ENCODE measurements around the gene LDAH.
"Not testable (repeated sequence)": the region's sequence is repeated elsewhere in the genome, so short reads cannot be mapped to it uniquely, and the experiment has no call there.

The LDAH gene

DNA sequence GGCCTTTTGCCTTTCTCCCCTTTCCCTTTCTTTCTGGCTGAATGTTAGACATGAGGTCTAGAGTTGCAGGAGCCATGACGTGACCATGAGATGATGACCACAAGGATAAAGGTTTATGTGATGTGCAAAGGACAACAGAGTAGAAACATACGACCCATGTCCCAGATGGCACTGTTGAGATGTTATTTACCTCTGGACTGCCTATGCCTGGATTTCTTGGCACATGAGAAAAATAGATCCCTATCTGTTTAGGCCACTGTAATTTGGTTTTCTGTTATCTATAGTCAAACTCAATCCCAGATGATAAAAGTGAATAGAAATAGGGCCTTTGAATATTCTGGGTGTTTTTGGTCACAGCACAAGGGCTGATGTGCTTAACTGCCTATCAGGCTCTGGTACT is 97.1 kb downstream of the LDAH start:
- DNase-seq (ENCODE audit: low read depth, low spot score), result no peak
- no peak overlapping the region for H3K27ac ChIP-seq

DNA sequence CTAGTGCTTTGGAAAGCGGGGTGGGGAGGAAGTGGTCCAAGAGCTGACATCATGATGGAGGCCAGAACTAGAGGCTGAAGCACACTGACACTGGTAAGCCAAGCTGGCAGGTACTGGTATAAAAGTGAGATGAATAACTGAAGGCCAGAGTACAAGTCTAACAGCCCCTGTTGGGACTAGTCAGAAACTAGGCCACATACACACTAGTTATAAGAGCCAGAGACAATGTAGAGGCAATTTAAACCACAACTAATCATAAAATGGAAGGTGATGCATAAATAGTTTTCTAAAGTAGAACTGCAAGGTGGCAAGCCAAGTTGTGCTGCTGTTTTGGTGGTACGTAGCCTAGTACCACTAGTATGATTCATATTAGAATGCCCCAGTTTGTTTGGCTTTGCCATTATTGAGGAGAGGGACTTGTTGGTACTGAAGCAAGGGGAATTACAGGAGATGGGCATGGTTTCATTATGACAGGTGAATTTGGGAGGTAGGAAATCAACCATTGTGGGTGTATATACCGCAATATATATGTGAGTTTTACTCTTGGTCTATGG is 98.3 kb downstream of the LDAH start:
- no peak overlapping the region for H3K27ac ChIP-seq
- DNase-seq (ENCODE audit: low read depth, low spot score), result no peak

DNA sequence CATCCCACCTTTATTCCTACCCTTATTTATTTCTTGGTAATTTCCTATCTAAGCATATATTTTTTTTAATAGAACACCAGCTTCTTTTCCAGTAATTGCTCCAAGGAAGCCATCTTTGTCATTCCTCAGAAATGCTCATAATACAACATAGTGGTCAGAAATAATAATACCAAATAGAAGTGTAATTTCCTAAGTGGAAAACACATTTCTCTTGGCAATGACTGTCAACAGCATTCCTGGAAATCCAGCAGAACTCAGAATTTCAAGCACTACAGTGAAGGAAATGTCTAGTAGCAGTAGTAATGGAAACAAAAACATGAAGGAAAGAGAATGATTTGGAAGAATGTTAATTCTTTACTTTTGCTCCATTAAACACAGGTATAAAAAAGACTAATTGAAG is 99.4 kb downstream of the LDAH start:
- DNase-seq (ENCODE audit: low read depth, low spot score), result no peak
- H3K27ac ChIP-seq, result no peak overlapping the region

GRCh38 chr2:20722592-20723240 is 100.2 kb downstream of the LDAH start:
- no peak for DNase-seq (ENCODE audit: low read depth, low spot score)
- H3K27ac ChIP-seq, result no peak overlapping the region

DNA sequence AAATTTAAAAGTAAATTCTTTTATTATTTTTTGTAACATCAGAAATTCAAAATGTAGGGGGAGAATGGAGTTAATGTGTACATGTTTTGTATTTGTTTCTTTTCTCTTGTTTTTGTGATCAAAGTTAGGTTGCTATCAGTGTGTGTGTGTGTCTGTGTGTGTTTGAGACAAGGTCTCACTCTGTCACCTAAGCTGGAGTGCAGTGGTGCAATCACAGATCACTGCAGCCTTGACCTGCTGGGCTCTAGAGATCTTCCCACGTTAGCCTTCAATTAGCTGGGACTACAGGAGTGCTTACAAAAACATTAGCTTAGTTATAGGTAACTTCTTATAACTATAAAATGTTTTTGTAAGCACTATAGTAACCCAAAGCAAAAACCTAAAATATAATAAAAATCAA is 105.3 kb downstream of the LDAH start:
- no peak overlapping the region for H3K27ac ChIP-seq
- no peak for DNase-seq (ENCODE audit: low read depth, low spot score)

GRCh38 chr2:20716164-20716563 is 106.7 kb downstream of the LDAH start:
- H3K27ac ChIP-seq; DNase-seq (ENCODE audit: low read depth, low spot score): not testable (repeated sequence)

GRCh38 chr2:20714412-20714811 is 108.5 kb downstream of the LDAH start:
- not testable (repeated sequence) for DNase-seq (ENCODE audit: low read depth, low spot score)

GRCh38 chr2:20713585-20713984 is 109.3 kb downstream of the LDAH start:
- not testable (repeated sequence) for H3K27ac ChIP-seq; DNase-seq (ENCODE audit: low read depth, low spot score)

More at GRCh38 chr2:20714412-20714811, 108.5 kb downstream of the LDAH start:
- H3K27ac ChIP-seq, result not testable (repeated sequence)

GRCh38 chr2:20711641-20712040 is 111.3 kb downstream of the LDAH start:
- not testable (repeated sequence) for H3K27ac ChIP-seq; DNase-seq (ENCODE audit: low read depth, low spot score)

GRCh38 chr2:20707601-20708000 is 115.3 kb downstream of the LDAH start:
- H3K27ac ChIP-seq, result no peak overlapping the region
- no peak for DNase-seq (ENCODE audit: low read depth, low spot score)

DNA sequence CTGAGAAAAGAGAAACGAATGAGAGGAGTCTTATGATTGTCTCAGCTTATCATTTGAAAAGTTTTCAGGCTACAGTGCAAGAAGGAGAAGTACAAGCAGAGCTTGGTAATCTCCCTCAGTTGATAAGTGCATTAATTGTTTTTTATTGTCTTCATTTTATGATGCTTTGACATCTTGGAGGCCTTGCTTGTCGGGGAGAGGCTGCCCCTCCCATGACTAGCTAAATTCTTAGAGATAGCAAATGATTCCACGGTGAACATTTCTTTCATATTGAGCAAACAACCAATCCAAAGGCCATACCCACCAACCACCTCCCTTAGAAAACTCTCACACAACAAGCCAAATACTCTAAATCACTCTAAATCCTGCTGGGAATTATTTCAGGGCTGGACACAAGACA is 116.1 kb downstream of the LDAH start:
- H3K27ac ChIP-seq, result no peak overlapping the region
- DNase-seq (ENCODE audit: low read depth, low spot score), result no peak

DNA sequence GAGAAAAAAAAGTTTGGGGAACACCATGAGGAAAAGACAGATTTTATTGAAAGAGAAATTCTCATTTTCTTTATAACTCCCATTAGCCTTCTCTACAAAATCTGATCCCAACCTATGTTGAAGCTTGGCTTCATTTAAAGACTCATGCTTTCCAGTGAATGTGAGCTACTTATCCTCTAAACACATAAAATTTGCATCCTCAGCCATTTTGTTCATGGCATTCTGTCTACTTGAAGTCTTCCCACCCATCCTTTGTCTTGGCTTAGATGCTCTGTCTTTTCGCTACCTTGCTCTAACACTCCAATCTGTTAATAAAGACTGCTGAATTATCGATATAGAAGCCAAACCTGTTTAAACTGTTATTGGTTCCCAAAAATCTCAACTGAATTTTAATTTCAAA is 116.7 kb downstream of the LDAH start:
- DNase-seq (ENCODE audit: low read depth, low spot score), result no peak
- H3K27ac ChIP-seq, result no peak overlapping the region

DNA sequence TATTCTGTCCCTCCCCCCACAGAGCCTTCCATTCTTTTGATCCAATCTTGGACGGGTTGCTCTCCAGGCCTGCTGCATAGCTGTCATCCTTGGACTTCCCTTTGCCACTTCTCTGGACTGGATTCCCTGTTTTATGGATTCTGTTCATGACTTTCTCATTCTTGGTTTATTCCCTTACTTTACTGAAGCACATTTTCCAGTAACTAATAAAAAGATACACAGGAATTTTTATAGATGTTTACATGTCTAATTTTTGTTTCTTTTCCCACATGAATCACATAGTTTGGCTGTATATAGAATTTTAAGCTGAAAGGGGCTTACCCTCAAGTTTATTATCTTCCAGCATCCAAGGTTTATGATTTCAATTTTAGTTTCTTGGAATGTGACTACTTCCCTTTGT is 118.0 kb downstream of the LDAH start:
- H3K27ac ChIP-seq, result no peak overlapping the region
- no peak for DNase-seq (ENCODE audit: low read depth, low spot score)

DNA sequence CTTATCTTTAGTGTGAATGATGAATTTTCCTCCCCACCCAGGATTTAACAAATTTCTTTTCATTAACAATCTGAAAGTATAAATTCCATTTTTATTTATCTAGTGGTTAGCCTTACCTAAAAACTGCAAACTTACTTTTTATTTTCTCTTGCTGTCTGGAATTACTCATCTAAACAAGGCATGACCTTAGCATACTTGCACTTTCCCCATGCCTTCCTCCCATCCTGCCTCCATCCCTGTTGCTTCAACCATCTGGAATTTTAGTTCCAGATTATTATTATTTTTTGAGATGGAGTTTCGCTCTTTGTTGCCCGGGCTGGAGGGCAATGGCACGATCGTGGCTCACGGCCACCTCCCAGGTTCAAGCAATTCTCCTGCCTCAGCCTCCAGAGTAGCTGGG is 120.3 kb downstream of the LDAH start:
- H3K27ac ChIP-seq, result no peak overlapping the region
- no peak for DNase-seq (ENCODE audit: low read depth, low spot score)

DNA sequence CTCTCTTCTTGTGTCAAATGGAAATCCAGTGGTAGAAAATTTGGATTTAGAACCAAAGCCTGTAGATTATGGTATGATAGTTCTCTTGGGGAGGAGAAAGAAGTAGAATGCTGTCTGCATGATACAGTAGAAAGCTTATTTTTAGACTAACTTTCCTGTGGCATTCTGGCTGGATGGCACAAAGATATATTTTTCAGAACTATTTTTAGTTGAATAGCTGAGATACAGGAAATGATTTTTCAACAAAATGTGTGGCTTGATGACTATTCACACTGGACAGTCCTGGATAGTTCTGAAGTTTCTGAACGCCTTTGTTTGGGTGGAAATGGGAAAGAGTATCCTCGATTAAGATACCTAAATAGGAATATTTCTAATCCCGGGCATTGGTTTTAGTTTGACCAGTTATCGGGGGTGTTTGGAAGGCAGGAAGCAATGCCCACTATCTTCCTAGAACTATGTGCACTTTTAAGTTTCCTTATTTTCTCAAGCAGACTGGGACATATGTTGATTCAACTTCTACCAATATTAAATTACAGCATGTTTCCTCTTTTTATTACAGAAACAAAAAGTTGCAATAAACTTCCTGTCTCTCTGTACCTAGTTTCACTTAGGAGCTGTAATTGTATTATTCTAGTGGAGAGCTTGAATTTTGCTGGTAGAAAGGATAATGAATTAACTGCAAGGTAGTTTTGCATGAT is 123.8 kb downstream of the LDAH start:
- DNase-seq (ENCODE audit: low read depth, low spot score), result no peak
- no peak overlapping the region for H3K27ac ChIP-seq

DNA sequence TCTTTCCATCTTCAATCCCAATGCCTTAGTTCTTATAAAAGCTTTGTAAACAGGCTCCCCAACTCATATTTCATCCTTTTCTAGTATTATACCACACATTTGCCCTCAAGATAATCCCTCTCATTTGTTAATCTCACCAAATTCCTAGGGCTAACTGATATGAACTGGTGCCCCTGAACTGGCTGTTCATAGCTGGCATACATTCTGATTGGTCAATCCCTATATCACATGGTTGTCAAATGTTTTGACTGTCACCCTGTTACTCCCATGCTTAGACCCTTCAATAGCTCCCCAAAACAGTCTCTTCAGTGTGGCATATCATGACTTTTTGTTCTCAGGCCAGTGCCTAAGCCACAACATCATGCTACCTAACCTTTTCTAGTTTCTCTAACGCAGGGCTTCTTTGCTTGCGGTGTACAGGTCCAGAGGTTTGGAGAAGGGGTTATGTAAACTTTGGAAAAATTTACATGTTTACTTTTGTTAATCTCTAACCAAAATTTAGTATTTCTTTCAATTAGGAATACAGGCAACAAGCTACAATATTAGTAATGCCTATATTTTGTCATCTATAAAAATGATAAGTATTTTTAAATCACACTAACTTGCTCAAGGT is 125.5 kb downstream of the LDAH start:
- no peak overlapping the region for H3K27ac ChIP-seq
- DNase-seq (ENCODE audit: low read depth, low spot score), result no peak

GRCh38 chr2:20696366-20696765 is 126.5 kb downstream of the LDAH start:
- DNase-seq (ENCODE audit: low read depth, low spot score), result no peak
- no peak overlapping the region for H3K27ac ChIP-seq

GRCh38 chr2:20693317-20693716 is 129.6 kb downstream of the LDAH start:
- H3K27ac ChIP-seq, result no peak overlapping the region
- DNase-seq (ENCODE audit: low read depth, low spot score), result no peak

GRCh38 chr2:20692081-20692480 is 130.8 kb downstream of the LDAH start:
- no peak overlapping the region for H3K27ac ChIP-seq
- DNase-seq (ENCODE audit: low read depth, low spot score), result no peak

- no peak overlapping the region for H3K27ac ChIP-seq
- no peak for DNase-seq (ENCODE audit: low read depth, low spot score)
These were observed 131.7 kb downstream of the LDAH start for GRCh38 chr2:20691076-20691734.
